Activated T-cell treated with anti-CD3 and anti-CD28 coated beads, Interleukin-2, amount 50 U/mL, for 1 hour (primary cell): ENCODE data around the gene CREB3.

Experiments
- DNase-seq: peaks from one replicate; pipeline ENCODE4 v3.0.0-alpha.2; 2020

The CREB3 gene

DNA sequence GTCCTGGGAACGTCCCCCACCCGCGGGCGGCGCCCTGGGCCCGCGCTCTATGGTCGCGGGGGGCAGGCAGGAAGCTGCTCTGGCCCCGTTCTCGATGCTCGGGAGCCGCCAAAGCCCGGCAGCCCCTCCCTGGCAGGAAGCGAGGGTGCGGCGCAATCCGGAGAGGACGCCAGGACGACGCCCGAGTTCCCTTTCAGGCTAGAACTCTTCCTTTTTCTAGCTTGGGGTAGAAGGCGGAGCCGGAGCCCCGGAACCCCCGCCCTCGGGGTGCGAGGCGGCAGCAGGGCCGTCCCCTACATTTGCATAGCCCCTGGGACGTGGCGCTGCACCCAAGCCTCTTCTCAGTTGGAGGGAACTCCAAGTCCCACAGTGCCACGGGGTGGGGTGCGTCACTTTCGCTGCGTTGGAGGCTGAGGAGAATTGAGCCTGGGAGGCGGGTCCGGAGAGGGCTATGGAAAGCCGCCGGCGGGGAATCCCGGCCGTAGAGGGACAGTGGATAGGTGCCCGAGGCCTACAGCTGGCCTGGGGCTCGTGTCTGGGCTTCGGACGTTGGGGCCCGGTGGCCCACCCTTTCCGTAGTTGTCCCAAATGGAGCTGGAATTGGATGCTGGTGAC lies at the start of gene CREB3, which contains the start of gene TLN1:
CREB3 (plus strand) TSS at position 482 of the 615 bp plus-strand sequence; CDS start at position 589, 107 bp downstream.
TLN1 (minus strand) TSS at position 11 of the 615 bp plus-strand sequence. CDS start 6,501 bp downstream, outside the sequence.
- DNase-seq = peak; percentile 96

DNA sequence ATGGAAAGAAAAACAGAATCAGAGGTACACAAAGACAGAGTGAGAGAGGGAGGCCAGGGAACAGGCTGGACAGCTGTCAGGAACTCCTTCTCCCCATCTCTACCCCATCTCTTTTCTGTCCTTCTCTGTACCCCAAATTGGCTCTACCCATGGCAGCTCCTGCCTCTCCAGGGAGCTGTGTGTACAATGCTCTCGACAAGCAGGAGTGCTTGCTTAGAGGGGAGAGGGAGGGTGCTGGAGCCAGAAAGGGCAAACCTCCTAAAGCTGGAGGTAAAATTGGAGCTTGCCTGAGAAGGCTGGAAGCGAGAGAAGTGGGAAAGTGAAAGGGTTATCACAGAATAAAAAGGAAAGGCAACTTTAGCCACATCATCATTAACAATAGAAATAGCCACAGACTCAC lies 49.1 kb upstream of the CREB3 start:
- DNase-seq = no peak

DNA sequence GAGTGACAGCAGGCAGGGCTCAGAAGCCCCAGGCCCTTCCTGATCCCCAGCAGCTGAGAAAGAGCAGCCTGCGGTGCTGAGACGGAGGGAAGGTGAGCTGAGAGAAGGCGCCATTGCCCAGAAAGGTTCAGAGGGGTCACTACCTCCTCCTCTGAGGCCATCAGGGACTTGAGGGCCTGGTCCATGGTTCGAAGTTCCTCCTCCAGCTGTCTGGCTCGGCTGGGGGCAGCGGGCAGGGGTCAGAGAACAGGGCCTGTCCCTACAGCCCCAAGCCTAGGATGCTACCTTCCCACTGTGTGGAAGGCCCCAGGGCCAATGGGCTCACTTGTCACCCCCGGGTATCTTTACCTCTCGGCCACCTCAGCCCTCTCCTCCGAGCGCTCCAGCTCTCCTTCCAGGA lies 47.5 kb upstream of the CREB3 start:
- DNase-seq = no peak

- DNase-seq = no peak
Observed at GRCh38 chr9:35685506-35685905, 47.0 kb upstream of the CREB3 start.

DNA sequence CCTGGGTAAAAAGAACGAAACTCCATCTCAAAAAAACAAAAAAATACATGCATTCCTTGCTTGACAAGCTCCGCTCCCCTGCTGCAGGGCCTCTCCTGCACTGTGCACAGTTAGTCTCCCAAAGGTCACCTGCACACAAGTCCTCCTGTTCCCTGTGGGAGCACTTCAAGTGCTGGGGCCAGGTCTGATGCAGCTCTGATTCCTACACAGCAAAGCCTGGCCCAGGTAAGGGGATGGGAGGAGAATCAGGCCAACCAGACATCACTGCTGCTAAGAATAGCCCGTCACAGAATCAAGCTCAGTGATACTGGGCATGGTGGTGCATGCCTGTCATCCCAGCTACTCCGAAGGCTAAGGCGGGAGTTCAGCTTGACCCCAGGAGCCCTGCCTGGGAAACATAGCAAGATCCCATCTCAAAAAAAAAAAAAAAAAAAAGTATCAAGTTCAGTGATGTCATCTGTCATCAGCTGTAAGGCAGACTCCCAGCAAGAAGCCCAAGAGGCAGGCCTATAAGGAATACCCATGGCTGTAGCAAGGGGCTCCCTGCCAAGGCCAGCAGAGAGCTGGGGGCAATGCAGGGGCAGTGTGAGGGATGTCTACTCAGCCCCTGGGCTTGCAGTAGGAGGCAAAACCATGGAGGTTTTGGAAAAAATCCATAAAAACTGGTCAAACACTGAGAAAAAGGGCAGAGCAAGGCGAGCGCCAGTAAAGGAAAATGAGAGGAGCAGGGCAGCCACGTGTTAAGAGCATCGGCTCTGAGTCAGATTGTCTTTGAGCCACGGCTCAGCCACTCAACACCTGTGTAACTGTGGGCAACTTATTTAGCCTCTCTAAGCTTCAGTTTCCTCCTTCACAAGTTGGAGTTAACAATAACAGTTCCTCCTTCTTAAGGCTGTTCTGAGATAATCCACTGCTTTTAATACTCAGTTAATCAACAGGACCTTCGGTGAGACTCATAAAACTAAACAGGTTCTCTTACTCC lies 46.0 kb upstream of the CREB3 start:
- DNase-seq = no peak

DNA sequence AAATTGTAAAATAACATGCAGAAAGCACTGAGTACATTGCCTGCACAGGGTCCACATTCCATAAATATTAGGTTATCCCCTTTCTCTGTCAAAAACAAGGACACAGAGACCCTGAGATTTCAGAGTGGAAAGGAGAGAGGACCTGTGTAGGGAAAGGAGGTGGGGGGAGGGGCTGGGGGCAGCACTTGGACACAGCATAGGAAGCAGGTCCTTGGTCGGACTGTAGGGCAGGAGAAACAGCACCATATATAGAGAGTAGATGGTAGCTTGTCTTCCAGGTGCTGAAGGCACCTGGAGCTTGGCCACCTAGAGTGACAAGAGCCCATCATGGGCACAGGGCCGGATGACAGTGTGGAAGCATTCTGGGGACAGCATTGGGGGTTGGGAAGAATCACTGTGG lies 45.2 kb upstream of the CREB3 start:
- DNase-seq = no peak

DNA sequence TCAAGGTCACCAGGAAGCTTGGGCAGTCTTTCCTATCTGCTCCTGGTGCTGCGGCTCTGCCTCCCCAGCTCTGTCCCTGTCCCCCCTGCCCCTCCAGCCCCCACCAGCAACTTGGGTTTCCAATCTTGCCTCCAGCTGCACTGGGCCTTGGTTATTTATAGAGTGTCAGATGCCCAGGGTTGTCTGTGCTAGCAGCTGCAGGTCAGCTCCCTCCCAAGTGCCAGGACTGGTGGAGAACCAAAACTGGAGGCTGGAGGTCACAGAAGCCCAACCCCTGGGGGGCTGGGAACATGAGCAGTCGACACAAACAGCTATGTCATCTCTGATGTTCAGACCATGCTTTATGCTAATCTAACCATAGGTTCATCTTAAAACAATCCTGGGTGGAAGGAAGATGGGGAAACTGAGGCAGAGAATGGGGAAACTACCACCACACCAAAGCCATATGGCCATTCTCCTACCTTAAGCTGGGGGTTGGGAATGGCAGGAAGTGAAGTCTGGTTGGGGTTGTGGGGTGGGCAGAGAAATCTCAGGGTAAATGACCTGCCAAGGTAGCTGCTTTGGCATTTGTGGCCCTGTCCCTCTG lies 44.4 kb upstream of the CREB3 start:
- no peak for DNase-seq

- no peak for DNase-seq
Observed at GRCh38 chr9:35688558-35689541, 43.6 kb upstream of the CREB3 start.

GRCh38 chr9:35689542-35690293 lies 42.7 kb upstream of the CREB3 start, which contains the start of gene TPM2:
TSS of gene TPM2 (minus strand) at chr9:35689925. CDS start at chr9:35689817, 108 bp downstream.
- no peak for DNase-seq

DNA sequence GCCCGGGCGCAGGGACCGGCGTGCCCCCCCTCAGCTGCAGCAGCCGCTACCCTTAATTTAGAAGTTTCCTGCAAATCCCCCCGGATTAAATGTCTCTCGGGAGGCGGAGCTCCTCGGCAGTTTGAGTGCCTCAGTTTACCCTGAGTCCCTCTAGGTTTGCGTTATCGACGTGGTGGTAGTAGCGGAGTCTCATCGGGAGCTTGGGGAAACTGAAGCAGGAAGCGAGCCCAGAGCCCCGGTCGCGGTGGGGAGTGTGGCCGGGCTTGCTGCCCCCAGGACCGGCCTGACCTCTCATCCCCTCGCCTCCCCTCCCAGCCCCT lies 42.2 kb upstream of the CREB3 start:
- no peak for DNase-seq

DNA sequence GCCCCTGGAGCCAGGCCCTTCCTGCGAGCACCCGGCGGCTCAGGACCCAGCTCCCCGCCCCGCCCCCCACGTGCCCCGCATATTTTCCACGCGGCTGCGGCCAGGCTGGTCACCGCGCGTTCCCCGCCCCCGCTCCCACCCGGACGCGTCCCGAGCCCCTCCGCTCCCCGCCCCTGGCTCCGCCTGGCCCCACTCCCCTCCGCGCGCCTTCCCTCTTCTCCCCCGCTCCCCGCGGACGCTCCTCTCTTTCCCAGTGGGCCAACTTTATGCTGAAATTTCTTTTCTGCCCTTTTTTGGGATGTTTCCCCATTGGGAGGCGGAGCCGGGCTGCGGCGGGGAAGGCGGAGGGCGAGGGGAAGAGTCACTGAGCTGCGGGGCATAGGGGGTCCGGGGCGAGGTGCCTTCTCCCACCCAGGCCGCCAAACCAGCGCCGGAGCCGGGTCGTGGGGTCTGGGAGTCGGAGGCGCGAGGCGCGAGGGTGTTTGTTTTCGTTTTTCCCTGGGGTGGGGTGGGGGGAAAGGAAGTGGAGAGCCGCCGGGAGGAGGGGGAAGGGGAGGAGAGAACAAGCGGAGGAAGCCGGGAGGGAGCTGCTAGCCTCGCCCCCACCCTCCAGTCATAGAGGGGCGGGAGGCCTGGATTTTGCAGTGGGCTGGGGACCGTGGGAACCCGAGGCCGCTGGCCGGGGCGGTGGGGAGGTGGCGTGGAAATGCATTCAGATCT lies 41.7 kb upstream of the CREB3 start:
- peak; percentile 34 for DNase-seq

DNA sequence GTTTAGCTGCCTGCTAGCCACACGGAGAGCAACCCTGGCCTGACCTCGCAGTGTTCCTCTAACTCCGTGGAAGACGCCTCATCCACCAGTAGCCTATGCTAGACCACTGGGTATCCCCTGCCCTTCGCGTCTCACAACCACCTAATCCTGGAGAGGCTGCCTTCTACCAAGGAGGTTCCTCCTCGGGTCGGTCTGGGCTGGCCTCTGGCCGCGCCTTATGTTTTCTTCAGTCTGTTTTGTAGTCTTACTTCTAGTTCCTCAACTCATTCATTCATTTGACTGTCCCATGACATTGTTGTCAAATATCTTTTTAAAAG lies 41.2 kb upstream of the CREB3 start:
- no peak for DNase-seq

DNA sequence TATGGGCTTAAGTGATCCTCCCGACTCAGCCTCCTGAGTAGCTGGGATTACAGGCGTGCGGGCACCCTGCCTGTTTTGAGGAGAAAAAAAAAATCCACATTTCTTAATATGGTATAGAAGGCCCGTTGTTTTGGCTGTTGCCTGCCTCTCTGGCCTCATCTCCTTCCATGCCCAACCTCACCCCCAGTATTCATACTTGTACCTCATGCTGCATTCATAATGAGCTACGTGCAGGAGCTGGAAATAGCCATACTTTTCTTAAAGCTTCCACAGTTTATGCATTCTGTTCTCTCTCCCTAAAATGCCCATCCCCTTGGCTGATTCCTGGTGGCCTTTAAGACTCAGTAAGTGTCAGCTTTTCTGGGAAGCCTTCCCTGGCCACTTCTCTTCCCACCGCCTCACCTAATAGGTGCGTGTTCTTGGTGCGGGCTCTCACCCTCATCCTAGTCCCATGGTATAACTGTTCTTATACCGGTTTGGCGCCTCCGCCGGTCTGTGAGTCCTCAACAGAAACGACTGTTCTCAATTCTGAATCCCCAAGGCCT lies 40.6 kb upstream of the CREB3 start:
- DNase-seq = no peak

GRCh38 chr9:35695943-35696401 lies 36.5 kb upstream of the CREB3 start:
- DNase-seq = no peak

GRCh38 chr9:35696520-35697215 lies 35.8 kb upstream of the CREB3 start:
- DNase-seq = peak; percentile 66

- DNase-seq = no peak
Observed at GRCh38 chr9:35697486-35697885, 35.0 kb upstream of the CREB3 start.

GRCh38 chr9:35698231-35698630 lies 34.2 kb upstream of the CREB3 start:
- no peak for DNase-seq

- no peak for DNase-seq
Observed at GRCh38 chr9:35700031-35700430, 32.4 kb upstream of the CREB3 start.

GRCh38 chr9:35700942-35701341 lies 31.5 kb upstream of the CREB3 start:
- no peak for DNase-seq

DNA sequence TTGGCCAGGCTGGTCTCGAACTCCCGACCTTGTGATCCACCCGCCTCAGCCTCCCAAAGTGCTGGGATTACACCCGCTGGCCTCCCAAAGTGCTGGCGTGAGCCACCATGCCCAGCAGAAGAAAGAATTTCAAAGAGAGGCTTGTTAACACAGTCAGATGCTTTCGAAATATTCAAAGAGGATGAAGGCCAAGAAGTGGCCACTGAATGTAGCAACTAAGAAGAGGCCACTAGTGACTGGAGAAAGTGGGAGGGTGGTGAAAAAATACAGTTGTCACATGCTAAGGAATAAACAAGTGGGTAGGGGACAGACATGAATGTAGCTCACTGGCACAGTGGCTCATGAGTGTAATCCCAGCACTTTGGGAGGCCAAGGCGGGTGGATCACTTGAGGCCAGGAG lies 29.8 kb upstream of the CREB3 start:
- DNase-seq = no peak
